HG02798 (cell line): ENCODE measurements around the gene CCDC196.
"Not testable (repeated sequence)": the region's sequence is repeated elsewhere in the genome, so short reads cannot be mapped to it uniquely, and the experiment has no call there.

Source experiments
- ATAC-seq: cut with Tn5 transposase; IDR thresholded peaks from one replicate; pipeline ENCODE4 v1.9.1; 2021; ENCODE audit warnings: mild to moderate bottlenecking; ENCODE audit not compliant: unreplicated experiment, poor library complexity

Gene CCDC196

GRCh38 chr14:66545191-66545590 lies 59.0 kb downstream of the CCDC196 start:
- ATAC-seq: not testable (repeated sequence)

GRCh38 chr14:66545751-66546150 lies 59.6 kb downstream of the CCDC196 start:
- not testable (repeated sequence) for ATAC-seq
